NK-92 (cell line): ENCODE measurements around the gene IGFALS.

Source experiments
- DNase-seq: peaks from one replicate; lab custom pipeline; 2025; ENCODE audit not compliant: unreplicated experiment; lab: John Stamatoyannopoulos, UW

Gene IGFALS

GRCh38 chr16:1790261-1790610, 3.3 kb downstream of the IGFALS start:
- DNase-seq: no peak

DNA sequence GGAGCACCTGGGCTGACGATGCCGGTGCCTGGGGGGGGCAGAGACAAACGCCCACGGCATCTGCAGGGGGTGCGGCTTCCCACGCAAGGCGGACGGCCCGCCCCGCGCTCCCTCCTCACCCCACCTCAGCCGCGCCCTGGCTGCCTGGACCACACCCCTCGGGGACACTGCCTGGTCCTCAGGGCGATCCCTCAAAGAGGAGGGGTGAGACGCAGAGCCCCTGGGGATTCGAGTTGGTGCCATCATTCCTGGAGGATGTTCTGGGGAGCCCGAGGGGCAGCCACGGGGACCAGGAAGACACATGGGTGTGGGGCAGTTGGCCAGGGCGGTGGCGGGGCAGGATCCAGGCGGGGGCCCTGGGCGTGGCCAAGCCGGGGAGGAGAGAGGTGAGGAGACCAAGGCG, 3.9 kb downstream of the IGFALS start:
- DNase-seq: no peak

GRCh38 chr16:1788708-1789100, 4.8 kb downstream of the IGFALS start:
- DNase-seq: no peak

DNA sequence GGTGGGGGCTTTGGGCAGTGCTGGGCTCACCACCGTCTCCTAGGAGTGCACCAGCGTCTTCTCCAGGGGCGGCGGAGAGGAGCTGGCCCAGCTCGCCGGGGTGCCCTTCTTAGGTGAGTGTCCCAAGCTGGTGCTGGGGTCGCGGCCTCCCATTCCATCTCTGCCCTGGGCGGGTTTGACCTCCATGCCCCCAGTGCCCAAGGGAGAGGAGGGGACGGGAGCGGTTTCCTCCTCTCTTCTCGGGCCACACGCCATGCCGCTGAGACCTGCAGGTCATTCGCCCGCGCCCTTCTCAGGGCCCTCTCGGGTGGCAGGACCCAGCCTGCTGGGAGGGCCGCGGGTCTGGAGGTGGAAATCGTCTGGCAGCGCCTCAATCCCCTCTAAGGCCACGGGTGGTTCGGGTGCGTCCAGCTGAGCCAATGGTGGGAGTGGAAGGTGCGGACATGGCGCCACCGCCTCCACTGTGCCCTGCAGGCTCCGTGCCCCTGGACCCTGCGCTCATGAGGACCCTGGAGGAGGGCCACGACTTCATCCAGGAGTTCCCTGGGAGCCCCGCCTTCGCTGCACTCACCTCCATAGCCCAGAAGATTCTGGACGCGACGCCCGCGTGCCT, 5.3 kb downstream of the IGFALS start:
- no peak for DNase-seq

DNA sequence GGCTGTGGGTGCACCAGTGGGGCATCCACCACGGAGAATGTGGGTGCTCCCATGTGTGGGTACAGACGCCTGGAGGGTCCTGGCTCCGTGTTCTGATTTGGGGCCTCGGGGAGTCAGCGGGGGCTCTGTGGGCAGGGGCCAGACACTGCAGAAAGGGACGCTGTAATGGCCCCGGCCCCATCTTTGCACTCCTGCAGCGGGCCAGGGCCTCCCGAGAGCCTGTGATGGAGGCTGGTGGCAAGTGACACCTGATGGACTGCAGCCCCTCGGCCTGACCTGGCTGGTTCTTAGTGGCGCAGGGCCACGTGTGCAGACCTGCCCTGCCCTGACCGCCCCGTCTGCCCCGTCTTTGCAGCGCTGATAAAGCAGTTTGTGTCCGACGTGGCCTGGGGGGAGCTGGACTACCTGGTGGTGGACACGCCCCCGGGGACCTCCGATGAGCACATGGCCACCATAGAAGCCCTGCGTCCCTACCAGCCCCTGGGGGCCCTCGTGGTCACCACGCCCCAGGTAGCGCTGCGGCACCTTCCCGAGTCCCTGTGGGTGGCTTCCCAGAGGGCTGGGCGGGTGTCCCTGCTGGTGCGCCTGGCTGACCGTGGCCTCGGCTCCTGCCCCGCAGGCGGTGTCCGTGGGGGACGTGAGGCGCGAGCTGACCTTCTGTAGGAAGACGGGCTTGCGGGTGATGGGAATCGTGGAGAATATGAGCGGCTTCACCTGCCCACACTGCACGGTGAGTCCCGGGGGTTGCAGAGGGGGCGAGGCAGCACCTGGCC, 6.0 kb downstream of the IGFALS start:
- no peak for DNase-seq

DNA sequence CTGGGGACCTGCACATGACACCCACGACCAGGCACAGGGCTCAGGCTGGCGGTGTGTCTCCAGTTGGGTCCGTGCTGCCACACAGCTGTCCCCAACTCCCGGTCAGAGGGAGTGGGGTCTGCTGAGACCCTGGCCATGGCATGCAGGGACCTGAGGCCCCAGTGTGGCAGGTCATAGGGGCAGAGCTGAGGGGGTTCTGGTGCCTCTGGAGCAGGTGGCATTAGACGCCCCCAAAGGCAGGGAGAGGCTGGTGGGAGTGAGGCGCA, 6.5 kb downstream of the IGFALS start:
- DNase-seq: no peak

DNA sequence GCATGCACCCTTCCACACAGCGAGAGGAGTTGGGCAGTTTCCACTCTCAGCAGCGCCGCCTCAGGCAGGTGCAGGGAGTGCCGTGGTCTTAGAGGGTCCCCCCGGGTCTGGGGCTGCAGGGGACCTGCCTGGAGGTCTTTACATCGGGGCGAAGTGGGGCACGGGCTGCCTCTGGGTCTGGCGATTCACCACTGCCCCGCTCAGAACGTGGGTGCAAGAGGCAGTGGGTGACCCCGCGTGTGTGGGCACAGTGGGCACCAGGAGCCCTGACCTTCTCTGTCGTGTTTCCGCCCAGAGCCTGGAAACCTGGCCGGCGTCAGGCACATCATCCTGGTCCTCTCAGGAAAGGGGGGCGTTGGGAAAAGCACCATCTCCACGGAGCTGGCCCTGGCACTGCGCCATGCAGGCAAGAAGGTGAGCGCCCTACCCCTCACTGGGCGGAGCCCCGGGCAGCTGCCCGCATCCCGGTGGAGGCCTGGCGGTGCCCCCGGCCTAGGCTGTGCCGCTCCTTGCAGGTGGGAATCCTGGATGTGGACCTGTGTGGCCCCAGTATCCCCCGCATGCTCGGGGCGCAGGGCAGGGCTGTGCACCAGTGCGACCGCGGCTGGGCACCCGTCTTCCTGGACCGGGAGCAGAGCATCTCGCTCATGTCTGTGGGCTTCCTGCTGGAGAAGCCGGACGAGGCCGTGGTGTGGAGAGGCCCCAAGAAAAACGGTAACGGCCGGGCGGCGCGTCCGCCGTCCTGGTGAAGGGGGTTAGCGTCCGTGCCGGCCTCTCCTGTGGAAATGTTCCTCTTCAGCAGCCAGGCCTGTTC, 7.1 kb downstream of the IGFALS start:
- DNase-seq: no peak

DNA sequence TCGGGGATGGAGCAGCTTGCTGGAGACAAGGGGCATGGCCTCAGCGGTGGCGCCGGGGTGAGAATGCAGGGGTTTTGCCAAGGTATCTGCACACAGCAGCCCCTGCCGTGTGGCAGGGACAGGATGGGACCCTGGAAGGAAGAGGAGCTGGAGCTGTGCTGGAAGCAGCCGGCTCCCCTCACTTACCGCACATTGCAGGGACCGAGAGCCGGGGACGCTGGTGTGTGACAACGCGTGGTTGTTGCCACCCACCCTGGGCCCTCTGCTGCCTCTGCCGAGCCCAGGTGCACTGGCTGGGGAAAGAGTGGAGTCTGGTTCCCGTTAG, 7.7 kb downstream of the IGFALS start:
- no peak for DNase-seq

DNA sequence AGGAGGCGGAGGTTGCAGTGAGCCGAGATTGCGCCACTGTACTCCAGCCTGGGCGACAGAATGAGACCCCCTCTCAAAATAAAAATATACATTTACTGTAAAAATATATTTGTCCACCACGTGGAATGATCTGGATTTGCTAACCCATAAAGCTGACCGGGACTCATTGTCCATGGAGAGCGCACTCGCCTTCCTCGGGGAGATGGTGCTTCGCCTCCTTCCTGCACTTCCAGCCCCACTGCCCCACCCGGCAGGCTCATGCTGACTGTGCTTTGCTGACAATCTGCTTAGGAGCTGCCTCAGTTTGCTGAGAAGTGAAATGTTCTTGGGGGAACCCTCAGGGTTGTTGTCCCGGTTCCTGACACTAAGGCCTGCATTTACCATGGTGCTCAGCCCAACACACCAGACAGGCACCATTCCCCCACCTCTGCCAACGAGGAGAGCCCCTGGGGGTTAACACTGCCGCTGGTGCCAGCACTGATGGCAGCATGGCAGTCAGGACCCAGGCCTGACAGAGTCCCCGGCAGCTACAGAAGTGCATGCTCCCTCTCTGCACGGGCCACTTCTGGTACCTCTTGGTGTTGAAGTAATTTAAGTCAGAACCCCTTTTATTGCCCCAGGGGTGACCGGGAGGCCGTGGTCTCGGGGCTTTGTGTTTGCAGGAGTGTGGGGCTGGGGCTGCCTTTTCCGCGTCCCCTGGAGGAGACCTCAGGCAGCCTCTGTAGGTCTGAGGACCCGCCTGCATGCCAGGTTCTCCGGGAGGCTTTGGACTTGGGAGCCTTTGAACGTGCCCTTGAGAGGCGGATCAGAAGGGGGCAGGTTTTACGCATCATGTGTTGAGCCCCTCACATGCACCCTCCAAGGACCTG, 8.3 kb downstream of the IGFALS start:
- no peak for DNase-seq

DNA sequence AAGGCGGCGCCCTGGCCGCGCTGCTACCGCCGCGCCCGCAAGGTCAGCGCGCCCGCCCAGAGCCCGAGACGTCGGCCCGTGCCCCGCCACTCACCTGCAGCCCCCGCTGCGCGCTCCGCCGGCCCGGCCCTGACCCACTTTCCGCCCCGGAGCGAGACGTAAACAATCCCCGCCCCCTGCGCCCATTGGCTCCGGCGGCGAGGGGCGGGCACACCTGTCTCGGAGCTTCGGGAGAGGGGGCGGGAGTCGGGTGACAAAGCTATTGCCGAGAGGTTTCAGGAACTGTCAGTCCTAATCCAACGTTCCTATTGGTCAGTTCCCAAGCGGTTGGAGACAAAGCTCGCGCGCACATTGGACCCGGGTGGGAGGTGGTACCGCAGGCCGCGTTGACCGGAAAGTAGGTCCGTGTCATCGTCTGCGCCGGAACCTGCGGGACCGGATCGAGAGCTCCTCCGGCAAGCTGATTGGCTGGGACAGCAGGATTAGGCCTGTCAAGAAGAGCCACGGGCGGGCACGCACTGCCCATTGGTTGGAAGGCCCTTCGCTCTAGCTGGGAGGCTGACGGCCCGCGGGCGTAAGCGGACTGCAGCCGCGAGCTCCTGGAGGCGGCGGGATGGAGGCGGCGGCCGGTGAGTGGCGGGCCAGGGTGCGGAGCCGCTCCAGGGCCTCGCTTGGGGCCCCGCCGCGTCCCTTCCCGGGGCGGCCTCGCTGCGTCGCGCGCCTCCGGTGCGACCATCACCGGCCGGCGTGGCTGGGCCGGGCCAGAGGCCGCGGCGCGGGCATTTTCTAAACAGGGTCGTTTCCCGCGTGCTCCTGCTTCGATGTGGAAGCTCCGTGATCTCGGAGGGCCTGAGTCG, 10.9 kb downstream of the IGFALS start, which contains the start of the genes NUBP2 and SPSB3:
TSS of gene NUBP2 (plus strand) at position 553 of the 857 bp plus-strand sequence. CDS start at position 614, 61 bp downstream.
TSS of gene SPSB3 (minus strand) at position 164 of the 857 bp plus-strand sequence. CDS start 1,088 bp downstream, outside the sequence.
- DNase-seq: peak; percentile 85

DNA sequence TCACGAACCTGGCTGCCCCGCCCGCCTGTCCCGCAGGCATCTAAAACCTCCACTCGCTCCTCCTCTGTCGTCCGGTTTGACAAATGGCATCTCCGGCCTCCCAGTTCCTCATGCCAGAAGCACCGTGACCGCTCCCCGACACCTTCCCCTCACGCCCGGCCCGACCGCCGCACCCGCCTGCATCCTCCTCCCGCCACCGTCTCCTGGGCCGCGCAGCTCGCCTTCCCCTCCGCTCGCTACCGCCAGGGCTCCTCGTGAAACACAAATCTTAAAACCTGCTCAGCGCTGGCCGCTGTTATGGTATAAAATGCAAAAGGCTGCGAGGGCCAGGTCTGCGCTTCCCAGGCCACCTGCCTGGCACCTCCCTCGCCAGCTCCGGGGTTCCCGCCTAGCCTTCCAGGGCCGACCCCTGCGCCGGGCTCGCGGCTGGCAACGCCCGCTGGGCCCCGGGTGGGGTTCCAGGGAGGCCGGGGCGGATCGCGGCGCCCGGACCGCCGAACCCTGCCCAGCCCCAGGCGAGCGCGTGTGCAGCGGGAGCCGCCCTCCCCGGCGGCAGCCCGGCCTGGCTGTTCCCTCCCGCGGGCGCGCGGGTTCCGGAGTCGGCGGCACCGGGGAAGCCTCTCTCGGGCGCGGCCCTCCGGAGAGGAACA, 11.6 kb downstream of the IGFALS start:
- DNase-seq: no peak

GRCh38 chr16:1781254-1781653, 12.3 kb downstream of the IGFALS start:
- DNase-seq: no peak

- DNase-seq: no peak
Observed at GRCh38 chr16:1780677-1781072, 12.8 kb downstream of the IGFALS start.

- DNase-seq: no peak
Observed at GRCh38 chr16:1779741-1780676, 13.5 kb downstream of the IGFALS start.

DNA sequence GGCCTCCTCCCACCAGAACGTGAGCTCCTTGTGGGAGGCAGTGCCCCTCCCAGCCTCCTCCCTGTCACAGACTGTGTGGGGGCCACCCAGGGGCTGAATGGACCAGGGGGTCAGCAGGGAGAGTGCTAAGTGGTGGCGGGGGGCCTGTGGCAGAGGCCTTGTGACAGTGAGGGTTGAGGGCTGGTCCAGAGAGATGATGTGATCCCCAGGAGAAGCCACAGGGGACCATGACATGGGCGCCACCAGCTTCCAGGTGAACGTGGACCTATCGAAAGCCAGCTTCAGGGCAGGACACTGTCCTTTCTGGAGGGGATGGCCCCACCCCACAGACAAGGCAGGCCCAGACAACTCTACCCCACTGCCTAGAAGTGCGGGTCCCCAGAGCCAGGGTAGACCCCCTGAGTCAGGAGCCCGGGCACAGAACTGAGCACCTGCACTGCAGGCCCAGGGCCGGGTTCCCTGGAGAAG, 14.2 kb downstream of the IGFALS start:
- no peak for DNase-seq

DNA sequence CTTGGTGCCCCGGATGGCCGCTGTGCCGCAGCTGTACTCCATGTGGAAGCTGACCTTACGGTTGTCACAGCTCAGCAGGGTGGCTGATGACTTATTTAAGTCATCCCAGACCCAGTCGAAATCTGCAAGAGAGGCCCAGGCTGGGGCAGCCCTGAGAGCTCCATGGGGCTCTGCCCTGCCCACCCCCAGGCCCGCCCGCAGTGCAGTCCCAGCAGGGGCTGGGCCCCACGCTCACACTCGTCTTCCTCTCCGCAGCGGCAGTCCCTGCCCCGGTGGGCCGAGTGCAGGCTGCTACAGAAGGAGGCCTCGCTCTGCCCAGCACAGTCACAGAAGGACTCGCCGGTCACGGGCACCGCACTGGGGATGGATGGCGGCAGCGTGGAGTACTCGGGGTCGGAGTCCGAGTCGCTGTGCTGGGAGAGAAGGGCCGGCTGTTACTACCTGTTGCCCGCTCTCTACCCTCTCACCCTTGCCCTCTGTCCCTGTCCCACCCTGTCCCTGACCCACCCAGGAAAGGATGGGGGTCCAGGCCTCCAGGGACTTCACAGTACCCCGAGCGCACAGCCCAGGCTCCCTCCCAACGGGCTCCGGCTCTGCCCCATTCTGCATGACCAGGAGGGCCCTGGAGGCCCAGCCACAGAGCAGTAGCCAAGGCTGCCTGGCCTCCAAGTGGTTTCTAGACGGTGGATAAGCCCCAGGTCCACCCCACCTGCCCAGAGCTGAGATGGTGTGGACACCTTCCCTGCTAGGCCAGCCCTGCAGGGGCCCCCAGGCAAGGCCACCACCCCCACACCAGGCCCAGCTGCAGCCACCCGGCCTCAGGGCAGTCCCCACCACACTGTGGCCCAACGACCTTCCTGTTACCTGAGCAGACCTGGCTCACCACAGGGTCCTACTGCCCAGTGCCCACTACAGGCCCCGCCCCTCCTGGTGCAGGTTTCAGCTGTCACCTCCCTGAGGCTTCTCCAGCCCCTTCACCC, 15.0 kb downstream of the IGFALS start:
- DNase-seq: no peak

GRCh38 chr16:1777375-1778199, 15.9 kb downstream of the IGFALS start:
- no peak for DNase-seq
